GM18858 (cell line): Measurements from ENCODE around the gene UTS2B.

Source experiments
- ATAC-seq: cut with Tn5 transposase; IDR thresholded peaks from one replicate; pipeline ENCODE4 v1.9.1; 2021; ENCODE audit not compliant: unreplicated experiment

The UTS2B gene

DNA sequence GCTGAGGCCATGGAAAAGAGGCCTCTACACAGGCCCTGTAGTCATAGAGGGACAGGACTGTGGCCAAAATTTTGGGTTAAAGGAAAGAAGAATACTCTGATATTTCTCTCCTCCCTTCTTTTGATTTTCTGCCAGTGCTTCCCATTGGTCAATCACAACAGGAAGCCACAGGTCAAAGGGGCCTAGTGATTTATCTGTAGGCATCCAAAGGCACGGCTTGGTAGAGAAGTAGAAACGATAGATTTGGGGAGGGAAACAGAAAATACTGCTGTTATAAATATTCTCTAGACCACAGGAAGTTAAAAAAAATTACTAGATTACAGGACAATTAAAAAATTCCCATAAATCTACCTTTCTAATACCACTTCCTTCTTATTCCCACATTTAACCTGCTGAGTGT, 2.8 kb downstream of the UTS2B start:
- ATAC-seq: no peak

DNA sequence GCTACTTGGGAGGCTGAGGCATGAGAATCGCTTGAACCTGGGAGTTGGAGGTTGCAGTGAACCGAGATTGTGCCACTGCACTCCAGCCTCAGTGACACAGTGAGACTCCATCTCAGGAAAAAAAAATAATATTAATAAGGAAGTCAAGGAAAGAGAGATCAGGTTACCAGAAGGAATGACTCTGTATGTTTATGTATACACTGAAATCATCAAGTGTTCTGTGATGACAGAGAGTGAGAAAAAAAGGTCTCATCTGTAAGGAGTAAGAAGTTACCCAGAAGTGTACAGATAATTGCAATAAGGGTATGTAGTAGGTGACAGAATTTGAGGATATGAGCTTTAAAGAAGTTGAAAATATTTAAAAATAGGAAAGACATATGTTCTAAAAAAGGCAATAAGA, 5.4 kb downstream of the UTS2B start:
- no peak for ATAC-seq

DNA sequence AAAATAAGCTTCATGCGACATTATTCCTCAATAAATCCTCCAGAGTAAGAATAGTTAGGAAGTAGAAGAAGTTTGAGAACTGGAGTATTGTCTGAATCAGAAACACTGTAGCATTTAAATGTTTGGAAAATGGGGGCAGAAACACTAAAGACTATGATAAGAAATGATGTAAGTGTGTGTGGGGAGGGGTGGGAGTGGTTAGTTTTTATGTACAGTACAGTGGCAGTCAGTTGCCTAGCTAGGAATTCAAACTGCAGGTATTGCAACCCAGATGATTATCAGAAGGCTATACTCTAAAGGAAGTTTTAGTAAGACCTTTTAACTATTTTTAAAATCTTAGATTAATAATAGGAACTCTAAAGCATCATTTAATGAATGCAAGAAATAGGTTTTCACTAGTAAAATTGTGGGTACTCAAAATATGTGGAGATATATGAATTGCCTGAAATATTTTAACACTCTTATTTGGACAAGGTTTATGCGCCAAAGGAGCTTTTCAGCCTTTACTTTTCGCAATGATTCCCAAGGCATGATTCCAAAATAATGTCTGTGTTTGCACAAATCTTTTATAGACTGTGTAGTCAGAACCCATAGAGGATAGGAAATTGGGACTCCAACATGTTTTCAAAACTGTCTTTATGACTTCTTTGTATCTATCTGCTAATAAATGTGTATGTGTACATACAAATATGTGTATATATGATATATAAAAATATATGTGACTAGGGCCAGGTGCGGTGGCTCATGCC, 9.1 kb downstream of the UTS2B start:
- no peak for ATAC-seq

DNA sequence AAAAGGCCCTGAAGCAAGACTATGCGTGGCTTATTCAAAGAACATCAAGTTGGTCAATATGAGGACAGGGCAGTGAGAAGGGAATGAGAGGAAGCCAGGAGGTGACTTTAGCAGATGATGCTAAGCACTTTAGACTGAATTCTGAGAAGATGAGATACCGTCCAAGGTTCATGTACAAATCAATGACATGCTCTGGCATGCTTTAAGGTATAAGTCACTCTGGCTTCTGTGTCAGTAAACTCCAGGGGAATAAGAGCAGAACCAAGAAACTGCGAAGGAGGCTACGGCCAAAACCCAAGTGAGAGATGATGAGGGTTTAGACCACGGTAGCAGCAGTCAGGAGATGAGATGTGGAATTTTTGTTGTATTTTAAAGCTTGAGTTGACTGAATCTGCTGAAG, 10.0 kb downstream of the UTS2B start:
- ATAC-seq: no peak

- no peak for ATAC-seq
Observed at GRCh38 chr3:191316876-191317603, 13.3 kb downstream of the UTS2B start.

DNA sequence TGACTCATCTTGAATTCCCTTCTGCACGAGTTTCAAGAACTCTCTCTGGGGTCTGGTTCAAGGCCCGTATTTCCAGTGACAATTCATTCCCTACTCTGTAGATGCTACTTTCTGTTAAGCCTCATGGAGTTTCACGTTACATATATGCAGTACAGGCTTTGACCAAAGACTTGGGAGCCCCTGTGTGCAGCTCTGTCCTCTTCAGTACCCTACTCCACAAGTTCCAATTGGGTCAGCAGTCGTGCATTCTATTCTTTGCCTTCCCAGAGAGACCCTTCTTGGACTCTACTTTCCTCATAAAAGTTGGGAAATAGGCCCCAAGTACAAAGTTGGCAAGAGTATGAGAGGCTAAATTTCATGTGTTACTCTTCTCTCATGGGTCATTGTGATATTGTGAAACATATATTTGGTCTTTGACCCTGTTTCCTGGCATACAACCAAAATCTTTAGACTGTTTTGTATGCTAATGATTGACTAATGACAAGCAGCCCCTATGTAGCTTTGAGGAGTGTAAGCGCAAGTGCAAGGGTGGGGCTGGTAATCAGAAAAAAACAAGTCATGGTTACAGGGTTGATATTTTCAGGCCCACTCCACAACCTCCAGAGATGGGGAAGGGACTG, 16.1 kb downstream of the UTS2B start:
- no peak for ATAC-seq

DNA sequence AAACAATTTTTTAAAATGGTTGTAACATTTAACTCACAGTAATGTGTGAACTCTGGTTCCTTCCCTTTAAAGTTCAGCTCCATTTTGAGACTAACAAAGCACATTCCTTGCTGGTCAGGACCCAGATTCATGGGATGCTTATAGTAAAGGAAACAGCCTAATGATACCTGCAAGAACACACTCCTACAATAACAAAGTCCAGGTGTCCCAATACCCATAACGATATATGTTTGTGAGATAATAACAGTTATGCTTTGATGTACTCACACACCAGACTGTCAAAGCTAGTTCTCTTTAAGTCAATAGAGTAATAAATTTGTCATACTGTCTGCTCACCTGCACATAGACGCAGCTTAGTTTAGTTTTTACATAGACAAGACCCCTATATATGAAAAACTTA, 17.0 kb downstream of the UTS2B start:
- no peak for ATAC-seq

- ATAC-seq: no peak
Observed at GRCh38 chr3:191307341-191307740, 23.0 kb downstream of the UTS2B start.

GRCh38 chr3:191306428-191306827, 23.9 kb downstream of the UTS2B start:
- ATAC-seq: no peak

- no peak for ATAC-seq
Observed at GRCh38 chr3:191303596-191303995, 26.7 kb downstream of the UTS2B start.

DNA sequence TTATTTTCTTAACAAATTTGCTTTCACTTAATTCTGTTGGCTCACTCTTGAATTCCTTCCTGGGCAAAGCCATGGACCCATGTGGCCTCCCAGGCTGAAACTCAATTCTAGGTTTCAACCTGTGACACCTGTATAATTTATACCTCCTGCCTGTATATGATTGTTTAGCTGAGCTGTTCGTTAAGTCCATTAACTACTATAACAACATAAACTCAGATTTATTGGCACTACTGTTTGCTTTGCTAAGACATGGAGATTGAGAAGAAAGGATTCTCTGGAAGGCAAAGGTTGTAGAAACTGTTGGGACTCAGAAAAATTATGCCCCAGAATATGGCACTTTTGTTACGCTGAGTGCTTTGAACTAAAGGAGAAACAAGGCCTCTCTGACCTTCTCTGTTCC, 27.9 kb downstream of the UTS2B start:
- ATAC-seq: no peak

DNA sequence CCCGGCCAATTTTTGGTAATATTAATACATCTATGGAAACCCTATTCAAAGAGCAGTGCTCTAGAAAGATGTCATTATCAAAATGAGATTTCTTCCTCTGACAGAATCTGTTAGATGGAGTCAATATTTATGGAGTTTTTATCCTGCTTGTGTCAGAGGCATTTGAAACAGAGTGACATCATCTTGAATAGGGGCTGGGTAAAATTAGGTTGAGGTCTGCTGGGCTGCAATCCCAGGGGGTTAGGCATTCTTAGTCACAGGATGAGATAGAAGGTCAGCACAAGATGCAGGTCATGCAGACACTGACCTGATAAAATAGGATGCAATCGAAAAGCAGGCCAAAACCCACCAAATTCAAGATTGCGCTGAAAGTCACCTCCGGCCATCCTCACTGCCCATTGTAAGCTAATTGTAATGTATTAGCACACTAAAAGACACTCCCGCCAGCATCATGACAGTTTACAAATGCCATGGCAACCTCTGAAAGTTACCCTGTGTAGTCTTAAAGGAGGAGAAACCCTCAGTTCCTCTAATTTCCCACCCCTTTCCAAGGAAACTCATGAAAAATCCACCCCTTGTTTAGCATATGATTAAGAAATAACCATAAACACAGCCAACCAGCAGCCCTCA, 28.4 kb downstream of the UTS2B start:
- ATAC-seq: no peak

GRCh38 chr3:191301017-191301416, 29.3 kb downstream of the UTS2B start:
- ATAC-seq: peak; percentile 69

GRCh38 chr3:191300422-191300821, 29.9 kb downstream of the UTS2B start:
- ATAC-seq: peak; percentile 16

DNA sequence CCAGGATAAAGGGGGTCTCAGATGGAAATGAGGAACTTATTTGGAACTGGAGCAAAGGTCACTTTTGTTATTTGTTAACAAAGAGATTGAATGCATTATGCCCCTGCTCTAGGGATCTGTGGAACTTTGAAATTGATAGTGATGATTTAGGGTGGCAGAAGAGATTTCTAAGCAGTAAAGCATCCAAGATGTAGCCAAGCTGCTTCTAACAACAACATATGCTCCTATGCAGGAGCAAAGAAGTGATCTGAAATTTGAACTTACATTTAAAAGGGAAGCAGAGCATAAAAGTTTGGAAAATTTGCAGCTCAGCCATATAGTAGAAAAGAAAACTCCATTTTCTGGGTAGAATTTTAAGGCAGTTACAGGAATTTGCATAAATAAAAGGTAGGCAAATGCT, 31.5 kb downstream of the UTS2B start:
- no peak for ATAC-seq

DNA sequence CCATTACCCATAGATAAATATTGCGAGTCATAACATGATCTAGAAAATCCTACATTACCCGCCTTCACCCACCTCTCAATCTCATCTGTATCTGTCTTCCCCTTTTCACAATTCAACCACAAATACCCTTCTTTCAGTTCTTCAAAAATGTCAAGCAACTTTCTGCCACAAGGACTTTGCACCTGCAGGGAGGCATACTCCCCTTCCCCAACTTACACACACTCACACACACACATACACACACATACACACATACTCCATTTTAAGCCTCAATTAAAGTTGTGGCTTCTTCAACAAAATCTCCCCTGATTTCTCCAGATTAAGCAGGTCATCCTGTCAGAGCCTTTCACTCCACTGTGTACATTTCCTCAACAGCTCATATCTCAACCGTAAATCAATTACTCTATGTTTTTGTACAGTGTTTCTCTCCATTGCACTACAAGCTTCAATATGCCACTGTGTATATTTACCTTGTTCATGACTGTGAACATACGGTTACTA, 34.2 kb downstream of the UTS2B start:
- ATAC-seq: peak; percentile 86

DNA sequence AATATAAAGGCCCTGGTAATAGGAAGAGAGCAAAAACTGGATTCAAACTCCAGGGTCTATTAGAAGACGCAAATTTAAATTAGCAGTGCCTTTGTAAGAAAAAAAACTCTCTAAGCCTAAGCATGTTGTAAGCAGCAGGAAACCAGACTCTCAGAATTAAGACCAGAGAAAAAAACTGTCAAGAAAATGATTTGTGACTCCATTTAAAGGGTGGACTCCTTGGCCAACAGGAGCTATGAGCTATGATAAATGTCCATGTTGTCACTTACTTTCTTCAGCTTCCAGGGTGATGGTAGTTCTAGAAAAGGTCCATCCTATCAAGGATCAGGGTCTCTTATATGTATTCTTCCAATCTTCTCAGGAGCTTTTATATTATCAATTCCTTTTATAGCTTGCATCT, 36.0 kb downstream of the UTS2B start:
- no peak for ATAC-seq

- no peak for ATAC-seq
Observed at GRCh38 chr3:191292243-191293015, 37.9 kb downstream of the UTS2B start.

- ATAC-seq: peak; percentile 84
Observed at GRCh38 chr3:191290311-191291025, 39.9 kb downstream of the UTS2B start.

- ATAC-seq: no peak
Observed at GRCh38 chr3:191283400-191283799, 46.9 kb downstream of the UTS2B start.
